ENCODE measurements around the gene HOXB8. TPM values are rescaled to one million over a fixed set of nuclear protein-coding genes. Genes with fewer than 3 reads are reported as not detected.

The HOXB8 gene
- total RNA-seq, 3 donors from 2014 or later (not counting 1 experiment from before 2014, with no cell fraction given): not detected

- Mint-ChIP-seq H3K36me3 (no peaks in the 10 kb centered on the region), H3K27me3 (ENCODE audit: low read depth in 2 of 2) (peaks cover 19 to 34% of the 10 kb centered on the region in 2 donors), H3K27ac (no peak overlapping the region), H3K9me3 (no peaks in the 10 kb centered on the region), H3K4me1 (peaks cover 13 to 24% of the 10 kb centered on the region in 2 donors), H3K4me3 (no peak overlapping the region)
- DNase-seq (no peak), ATAC-seq (no peak)
- Histone ChIP-seq H3K27me3 (ENCODE audit: control insufficient read depth, insufficient read depth, low read length) (peaks cover 26% of the 10 kb centered on the region), H3K36me3 (ENCODE audit: control insufficient read depth, insufficient read depth, low read length) (no peaks in the 10 kb centered on the region), H3K27ac (ENCODE audit: low read length) (no peak overlapping the region), H3K4me3 (ENCODE audit: low read length) (no peak overlapping the region), H3K4me1 (ENCODE audit: control insufficient read depth, insufficient read depth, low read length) (peaks cover 22% of the 10 kb centered on the region), H3K9me3 (ENCODE audit: control insufficient read depth, insufficient read depth, low read length) (no peaks in the 10 kb centered on the region)
- intact Hi-C loops (cut with micrococcal nuclease): no loop called here
- no peak for TF ChIP-seq CTCF (IDR thresholded peaks at IDR 0.05)
- no CpG with 5 or more reads among the region's 1 CpG for WGBS (ENCODE audit: insufficient coverage)
These were observed 34.6 kb upstream of the HOXB8 start for GRCh38 chr17:48649741-48650140.

- TF ChIP-seq CTCF (IDR thresholded peaks at IDR 0.05): no peak
- peaks cover 13 to 24% of the 10 kb centered on the region in 2 donors for H3K4me1 Mint-ChIP-seq
- intact Hi-C loops (cut with micrococcal nuclease): no loop called here
- H3K4me3 Mint-ChIP-seq: peak overlapping the region; percentile 84
- peaks cover 35 to 51% of the 10 kb centered on the region in 2 donors for H3K27me3 Mint-ChIP-seq (ENCODE audit: low read depth in 2 of 2)
- H3K9me3 ChIP-seq (ENCODE audit: control insufficient read depth, insufficient read depth, low read length): no peaks in the 10 kb centered on the region
- H3K27ac ChIP-seq (ENCODE audit: low read length): no peak overlapping the region
- peaks cover 22% of the 10 kb centered on the region for H3K4me1 ChIP-seq (ENCODE audit: control insufficient read depth, insufficient read depth, low read length)
- H3K36me3 Mint-ChIP-seq: no peaks in the 10 kb centered on the region
- H3K36me3 ChIP-seq (ENCODE audit: control insufficient read depth, insufficient read depth, low read length): no peaks in the 10 kb centered on the region
- DNase-seq (no peak), ATAC-seq (no peak)
- H3K27me3 ChIP-seq (ENCODE audit: control insufficient read depth, insufficient read depth, low read length): peaks cover 30% of the 10 kb centered on the region
- H3K4me3 ChIP-seq (ENCODE audit: low read length): peak overlapping the region; percentile 63
- H3K9me3 Mint-ChIP-seq: no peaks in the 10 kb centered on the region
- 88% methylated on average over 1 of the region's 1 CpG for WGBS (ENCODE audit: insufficient coverage)
- H3K27ac Mint-ChIP-seq: peak overlapping the region in 1 of 2 donors; percentile 73
These were observed 32.8 kb upstream of the HOXB8 start for GRCh38 chr17:48647963-48648245.

GRCh38 chr17:48647103-48647962 is 32.2 kb upstream of the HOXB8 start:
- peak overlapping the region; percentile 87 for H3K4me3 Mint-ChIP-seq
- peaks cover 11 to 26% of the 10 kb centered on the region in 2 donors for H3K4me1 Mint-ChIP-seq
- Histone ChIP-seq H3K36me3 (ENCODE audit: control insufficient read depth, insufficient read depth, low read length) (no peaks in the 10 kb centered on the region), H3K9me3 (ENCODE audit: control insufficient read depth, insufficient read depth, low read length) (no peaks in the 10 kb centered on the region), H3K27me3 (ENCODE audit: control insufficient read depth, insufficient read depth, low read length) (peaks cover 36% of the 10 kb centered on the region), H3K27ac (ENCODE audit: low read length) (no peak overlapping the region), H3K4me1 (ENCODE audit: control insufficient read depth, insufficient read depth, low read length) (peaks cover 22% of the 10 kb centered on the region), H3K4me3 (ENCODE audit: low read length) (peak overlapping the region; percentile 63)
- DNase-seq: peak in 1 of 2 donors; percentile 43
- H3K9me3 Mint-ChIP-seq: no peaks in the 10 kb centered on the region
- TF ChIP-seq CTCF (IDR thresholded peaks at IDR 0.05): no peak
- ATAC-seq: peak in 2 of 3 donors; percentile 38 to 45
- intact Hi-C loops (cut with micrococcal nuclease): no loop called here
- peaks cover 38 to 57% of the 10 kb centered on the region in 2 donors for H3K27me3 Mint-ChIP-seq (ENCODE audit: low read depth in 2 of 2)
- peak overlapping the region in 1 of 2 donors; percentile 73 for H3K27ac Mint-ChIP-seq
- H3K36me3 Mint-ChIP-seq: no peaks in the 10 kb centered on the region
- 2% methylated on average over 29 of the region's 30 CpGs for WGBS (ENCODE audit: insufficient coverage)
